NCI-H446 treated with DMSO at 0.1 percent for 48 hours (cell line): ENCODE data around the gene HHATL.

Experiments used
- DNase-seq: peaks from one replicate; lab custom pipeline; 2025; lab: John Stamatoyannopoulos, UW

The HHATL gene

GRCh38 chr3:42652611-42653302 is 49.8 kb downstream of the HHATL start:
- DNase-seq: no peak

- DNase-seq: no peak
These were observed 50.4 kb downstream of the HHATL start for GRCh38 chr3:42652251-42652610.

- DNase-seq: no peak
These were observed 51.1 kb downstream of the HHATL start for GRCh38 chr3:42651248-42652091.

DNA sequence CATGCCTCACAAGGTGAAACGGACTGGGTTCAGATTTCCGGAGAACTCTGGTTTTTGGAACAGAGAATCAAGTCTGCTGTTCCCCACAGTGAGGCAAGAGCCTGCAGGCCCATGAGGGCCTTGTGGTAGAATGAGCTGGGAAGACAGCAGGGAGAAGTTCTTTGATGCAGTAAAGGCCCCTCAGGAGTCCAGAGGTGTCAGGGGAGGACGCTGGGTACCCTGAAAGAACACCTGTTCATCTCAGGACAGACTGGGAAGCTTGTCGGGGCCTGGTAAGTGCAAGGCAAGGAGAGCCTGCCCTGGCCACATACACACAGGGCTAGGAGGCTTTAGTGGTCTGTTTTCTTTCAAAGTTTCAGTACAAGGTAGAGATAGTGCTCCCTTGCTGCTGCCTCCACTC is 52.8 kb downstream of the HHATL start:
- no peak for DNase-seq

DNA sequence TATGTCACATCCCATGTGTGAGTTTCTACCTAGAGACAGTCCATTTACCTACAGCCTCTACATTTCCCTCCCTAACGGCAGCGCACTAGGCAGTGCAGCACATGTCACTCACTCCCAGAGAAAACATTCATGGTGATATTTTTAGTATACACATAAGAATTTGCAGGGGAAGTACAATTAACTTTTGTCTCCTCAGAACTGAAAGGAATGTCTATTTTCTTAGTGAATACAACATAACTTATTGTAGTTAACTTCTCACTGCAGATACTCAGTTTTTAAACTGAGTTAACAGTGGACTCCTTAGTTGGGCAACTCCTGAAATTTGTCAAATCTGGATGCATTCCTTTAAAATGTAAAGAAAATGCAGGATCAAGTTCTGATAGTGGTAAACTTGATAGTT is 53.6 kb downstream of the HHATL start:
- no peak for DNase-seq

DNA sequence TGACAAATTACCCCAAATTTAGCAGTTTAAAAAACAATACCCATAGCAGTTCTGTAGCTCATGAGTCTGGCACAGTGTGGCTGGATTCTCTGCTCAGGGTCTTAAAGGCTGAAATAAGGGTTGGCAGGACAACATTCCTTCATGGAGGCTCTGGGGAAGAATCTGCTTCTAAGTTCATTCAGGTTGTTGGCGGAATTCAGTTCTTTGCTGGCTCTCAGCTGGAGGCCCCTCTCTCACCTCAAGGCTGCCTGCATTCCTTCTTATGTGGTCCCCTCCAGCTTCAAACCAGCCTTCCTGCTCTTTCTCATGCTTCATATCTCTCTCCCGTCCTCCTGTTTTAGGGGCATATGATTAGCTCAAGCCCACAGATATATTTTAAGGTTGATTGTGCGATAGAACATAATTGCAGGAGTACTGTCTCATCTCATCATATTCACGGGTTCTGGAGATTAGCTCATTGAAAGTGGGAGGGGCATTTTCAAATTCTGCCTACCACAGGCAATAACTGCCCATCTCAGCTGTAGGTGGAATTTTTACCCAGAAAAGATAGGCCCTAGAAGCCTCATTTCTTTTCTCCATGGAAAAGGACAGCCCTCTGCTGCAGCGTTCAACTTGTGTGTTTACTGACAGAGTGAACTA is 54.7 kb downstream of the HHATL start:
- DNase-seq: no peak
